ENCODE results near the gene TM9SF4.

- no peak for TF ChIP-seq EZH2phosphoT487 (IDR thresholded peaks at IDR 0.05; ENCODE audit: insufficient read depth, low read depth)
- no peak for TF ChIP-seq EZH2 (IDR thresholded peaks at IDR 0.05; ENCODE audit: insufficient read depth, poor library complexity, severe bottlenecking)
Observed at GRCh38 chr20:32083469-32083868, 26.0 kb upstream of the TM9SF4 start.
